Suprapubic skin (tissue), 4 donors: ENCODE data around the gene CIART. TPM values are rescaled to one million over a fixed set of nuclear protein-coding genes. Genes with fewer than 3 reads are reported as not detected.

Experiments used
- DNase-seq, 2 donors: peaks; one replicate each; pipeline ENCODE4 v3.0.0-alpha.2; 2019; ENCODE audit warnings: low spot score in 2 of 2
- H3K27ac ChIP-seq: fragments of 200-600 bp; sonication (generic); one replicate; pipeline ENCODE4 v1.5.1; 2019
- H3K27me3 ChIP-seq: fragments of 200-600 bp; sonication (generic); one replicate; pipeline ENCODE4 v1.5.1; 2019
- H3K36me3 ChIP-seq: fragments of 200-600 bp; sonication (generic); one replicate; pipeline ENCODE4 v1.5.1; 2019
- H3K4me1 ChIP-seq: fragments of 200-600 bp; sonication (generic); one replicate; pipeline ENCODE4 v1.5.1; 2019
- H3K4me3 ChIP-seq: fragments of 200-600 bp; sonication (generic); one replicate; pipeline ENCODE4 v1.5.1; 2019; ENCODE audit warnings: mild to moderate bottlenecking
- H3K9me3 ChIP-seq: fragments of 200-600 bp; sonication (generic); one replicate; pipeline ENCODE4 v1.5.1; 2019
- EP300 ChIP-seq: sonication (generic); formaldehyde crosslinking; IDR thresholded peaks from one replicate; pipeline ENCODE4 v1.6.1; 2017; ENCODE audit warnings: antibody characterized with exemption
- POLR2A ChIP-seq, 2 donors: fragments of 450-650 bp; IDR thresholded peaks; one replicate each; pipeline ENCODE4 v1.6.1; 2017; ENCODE audit warnings: antibody characterized with exemption in 2 of 2, mild to moderate bottlenecking in 2 of 2, moderate library complexity in 2 of 2
- POLR2AphosphoS5 ChIP-seq, 3 donors: sonication (generic); formaldehyde crosslinking; IDR thresholded peaks; one replicate each; pipeline ENCODE4 v1.6.1; 2017; ENCODE audit warnings: antibody characterized with exemption in 3 of 3
- WGBS: methylation state at CpG from one replicate; pipeline ENCODE4 v1.1.5; 2018; 5-methylcytosine and 5-hydroxymethylcytosine counted together
- total RNA-seq, 4 donors: library from RNA; depleted of rRNA; stranded (reverse); fragments of >200 nt; gene quantifications; one replicate each; pipeline ENCODE4 v1.1.0, GENCODE V29; 2016
- TF ChIP-seq, protein P1 (sequence below), 2 donors: fragments of 200-600 bp in 1 of 2; fragments of 450-650 bp in 1 of 2; sonication (generic) in 1 of 2; IDR thresholded peaks; one replicate each; pipeline ENCODE4 v1.5.1; 2016 to 2019; ENCODE audit warnings: antibody characterized with exemption in 2 of 2, mild to moderate bottlenecking in 1 of 2, moderate library complexity in 1 of 2

Gene CIART
- total RNA-seq, 4 donors from 2014 or later, result 15.8 to 37.4 (median 28.1) TPM

- H3K4me3 ChIP-seq, result no peak overlapping the region
- WGBS, result 42% methylated on average over 4 of the region's 4 CpGs
- H3K36me3 ChIP-seq, result peaks cover under 1% of the 10 kb centered on the region
- no peak for DNase-seq
- TF ChIP-seq POLR2A (IDR thresholded peaks at IDR 0.05), result no peak
- H3K27me3 ChIP-seq, result peaks cover 10% of the 10 kb centered on the region
- H3K4me1 ChIP-seq, result peaks cover 36% of the 10 kb centered on the region
- H3K27ac ChIP-seq, result no peak overlapping the region
- no peaks in the 10 kb centered on the region for H3K9me3 ChIP-seq
Measured at GRCh38 chr1:150259217-150259616, 23.1 kb upstream of the CIART start.

DNA sequence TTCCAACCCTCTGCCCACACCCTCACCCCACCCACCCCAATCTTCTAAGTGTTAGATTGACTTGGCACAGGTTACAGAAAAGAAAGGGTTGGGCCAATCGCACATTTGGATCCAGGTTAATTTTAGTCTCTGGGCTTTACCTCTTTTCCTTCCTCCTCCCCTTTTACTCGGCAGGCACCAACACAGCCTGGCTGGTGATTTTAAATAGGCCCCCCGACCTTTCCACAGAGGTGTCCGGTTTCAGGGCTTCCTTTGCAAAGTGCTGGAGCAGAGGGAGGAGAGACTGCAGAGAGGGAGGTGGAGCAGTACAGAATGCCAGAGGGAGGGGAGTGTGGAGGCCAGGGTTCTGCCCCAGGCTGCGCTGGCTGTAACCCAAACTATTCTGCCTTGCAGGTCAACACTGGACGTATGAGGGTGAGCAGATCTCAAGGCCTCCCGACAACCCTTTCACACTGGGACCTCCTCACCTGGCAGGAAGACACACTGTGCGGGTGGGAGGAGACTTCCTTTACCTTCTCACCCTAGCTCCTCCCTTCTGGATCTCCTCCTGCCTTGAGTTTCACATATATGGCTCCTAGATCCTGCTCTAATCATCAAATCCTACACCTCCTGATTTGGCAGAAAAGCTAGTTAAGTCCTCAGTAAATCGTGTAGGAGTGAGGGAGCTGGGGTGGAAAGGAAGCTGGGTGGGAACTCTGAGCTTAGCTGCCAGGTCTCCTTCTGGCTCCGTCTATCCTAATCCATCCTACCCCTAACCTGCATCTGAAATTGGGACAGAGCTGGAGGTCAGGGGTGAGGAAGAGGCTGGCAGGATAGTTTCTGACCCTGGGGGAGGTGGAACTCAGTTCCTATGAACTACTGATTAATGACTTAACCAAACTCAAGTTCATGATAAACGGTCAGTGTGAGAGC, 22.3 kb upstream of the CIART start:
- Histone ChIP-seq H3K9me3 (no peaks in the 10 kb centered on the region), H3K36me3 (peaks cover 9% of the 10 kb centered on the region), H3K4me1 (peaks cover 36% of the 10 kb centered on the region), H3K27ac (peak overlapping the region; percentile 1), H3K27me3 (peaks cover 10% of the 10 kb centered on the region), H3K4me3 (peak overlapping the region; percentile 20)
- WGBS, result 21% methylated on average over 11 of the region's 11 CpGs
- DNase-seq, result no peak
- no peak for TF ChIP-seq EP300
- TF ChIP-seq, protein P1, sequence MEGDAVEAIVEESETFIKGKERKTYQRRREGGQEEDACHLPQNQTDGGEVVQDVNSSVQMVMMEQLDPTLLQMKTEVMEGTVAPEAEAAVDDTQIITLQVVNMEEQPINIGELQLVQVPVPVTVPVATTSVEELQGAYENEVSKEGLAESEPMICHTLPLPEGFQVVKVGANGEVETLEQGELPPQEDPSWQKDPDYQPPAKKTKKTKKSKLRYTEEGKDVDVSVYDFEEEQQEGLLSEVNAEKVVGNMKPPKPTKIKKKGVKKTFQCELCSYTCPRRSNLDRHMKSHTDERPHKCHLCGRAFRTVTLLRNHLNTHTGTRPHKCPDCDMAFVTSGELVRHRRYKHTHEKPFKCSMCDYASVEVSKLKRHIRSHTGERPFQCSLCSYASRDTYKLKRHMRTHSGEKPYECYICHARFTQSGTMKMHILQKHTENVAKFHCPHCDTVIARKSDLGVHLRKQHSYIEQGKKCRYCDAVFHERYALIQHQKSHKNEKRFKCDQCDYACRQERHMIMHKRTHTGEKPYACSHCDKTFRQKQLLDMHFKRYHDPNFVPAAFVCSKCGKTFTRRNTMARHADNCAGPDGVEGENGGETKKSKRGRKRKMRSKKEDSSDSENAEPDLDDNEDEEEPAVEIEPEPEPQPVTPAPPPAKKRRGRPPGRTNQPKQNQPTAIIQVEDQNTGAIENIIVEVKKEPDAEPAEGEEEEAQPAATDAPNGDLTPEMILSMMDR (IDR thresholded peaks at IDR 0.05), result no peak
- TF ChIP-seq POLR2A (IDR thresholded peaks at IDR 0.05), result no peak
- no peak for TF ChIP-seq POLR2AphosphoS5 (IDR thresholded peaks at IDR 0.05)

GRCh38 chr1:150261367-150261766, 21.0 kb upstream of the CIART start:
- WGBS, result 78% methylated on average over 6 of the region's 6 CpGs
- no peak for DNase-seq
- Histone ChIP-seq H3K9me3 (no peaks in the 10 kb centered on the region), H3K4me3 (no peak overlapping the region), H3K27ac (no peak overlapping the region), H3K27me3 (peaks cover 10% of the 10 kb centered on the region), H3K4me1 (peaks cover 26% of the 10 kb centered on the region), H3K36me3 (peaks cover 22% of the 10 kb centered on the region)
- TF ChIP-seq POLR2A (IDR thresholded peaks at IDR 0.05) (no peak), POLR2AphosphoS5 (IDR thresholded peaks at IDR 0.05) (no peak), EP300 (no peak)
- TF ChIP-seq, protein P1 (IDR thresholded peaks at IDR 0.05), result no peak

DNA sequence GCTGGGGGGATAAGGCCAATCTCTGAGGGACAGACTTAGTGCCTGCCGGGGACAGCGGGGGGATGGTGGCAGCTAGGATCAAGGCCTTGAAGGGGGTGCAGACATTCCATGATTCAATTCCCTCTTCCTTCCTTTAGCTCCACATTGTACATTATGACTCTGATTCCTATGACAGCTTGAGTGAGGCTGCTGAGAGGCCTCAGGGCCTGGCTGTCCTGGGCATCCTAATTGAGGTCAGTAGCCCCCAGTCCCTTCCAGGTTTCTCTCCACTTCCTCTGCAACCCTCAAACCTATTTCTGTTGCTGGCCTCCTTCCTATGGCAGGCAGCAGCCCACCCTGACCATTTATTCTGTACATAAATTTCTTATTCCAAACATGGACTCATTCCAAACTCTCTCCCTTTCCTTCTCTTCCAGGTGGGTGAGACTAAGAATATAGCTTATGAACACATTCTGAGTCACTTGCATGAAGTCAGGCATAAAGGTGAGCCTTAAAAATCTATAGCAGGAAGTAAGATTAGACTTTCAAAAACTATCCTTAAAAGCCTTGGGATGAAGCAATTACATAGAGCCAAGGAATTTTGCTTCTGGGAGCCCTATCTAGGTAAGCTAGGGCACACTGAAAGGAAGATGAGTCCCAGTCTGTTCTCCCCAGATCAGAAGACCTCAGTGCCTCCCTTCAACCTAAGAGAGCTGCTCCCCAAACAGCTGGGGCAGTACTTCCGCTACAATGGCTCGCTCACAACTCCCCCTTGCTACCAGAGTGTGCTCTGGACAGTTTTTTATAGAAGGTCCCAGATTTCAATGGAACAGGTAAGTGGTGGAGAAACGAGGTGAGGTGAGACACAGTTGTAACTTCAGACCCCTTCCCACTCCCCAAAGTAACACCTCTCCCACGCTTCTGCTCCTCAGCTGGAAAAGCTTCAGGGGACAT, 19.7 kb upstream of the CIART start:
- Histone ChIP-seq H3K9me3 (no peaks in the 10 kb centered on the region), H3K4me3 (no peak overlapping the region), H3K4me1 (peaks cover 25% of the 10 kb centered on the region), H3K27ac (no peak overlapping the region), H3K27me3 (peaks cover 10% of the 10 kb centered on the region), H3K36me3 (peaks cover 29% of the 10 kb centered on the region)
- TF ChIP-seq POLR2A (IDR thresholded peaks at IDR 0.05), result no peak
- TF ChIP-seq, protein P1 (IDR thresholded peaks at IDR 0.05), result no peak
- TF ChIP-seq POLR2AphosphoS5 (IDR thresholded peaks at IDR 0.05), result no peak
- TF ChIP-seq EP300, result no peak
- DNase-seq, result no peak
- 82% methylated on average over 4 of the region's 6 CpGs for whole genome bisulfite sequencing

- Histone ChIP-seq H3K4me3 (no peak overlapping the region), H3K27me3 (peaks cover 10% of the 10 kb centered on the region), H3K9me3 (no peaks in the 10 kb centered on the region), H3K27ac (no peak overlapping the region), H3K4me1 (peaks cover 31% of the 10 kb centered on the region), H3K36me3 (peaks cover 29% of the 10 kb centered on the region)
- TF ChIP-seq EP300 (no peak), POLR2AphosphoS5 (IDR thresholded peaks at IDR 0.05) (no peak), POLR2A (IDR thresholded peaks at IDR 0.05) (no peak)
- no peak for DNase-seq
- WGBS, result 85% methylated on average over 6 of the region's 6 CpGs
Measured at GRCh38 chr1:150263549-150263948, 18.8 kb upstream of the CIART start.
